GM13976 (cell line): Measurements from ENCODE around the gene PACRG.

Source experiments
- DNase-seq: peaks from one replicate; pipeline ENCODE4 v3.0.0; 2012; ENCODE audit warnings: low spot score
- CTCF ChIP-seq: IDR thresholded peaks from 2 replicates; pipeline ENCODE4 v1.5.1; 2012; ENCODE audit warnings: borderline replicate concordance, mild to moderate bottlenecking; ENCODE audit not compliant: insufficient read depth; ENCODE audit errors: extremely low read depth, missing control alignments, control extremely low read depth
- in situ Hi-C: fragments of 300-500 bp; cut with MboI; formaldehyde crosslinking; loops from one replicate; pipeline ENCODE4 v1.12.0; 2022; ENCODE audit warnings: low sequenced_read_pairs, mixed read lengths, inconsistent platforms; ENCODE audit not compliant: unreplicated experiment

Gene PACRG

DNA sequence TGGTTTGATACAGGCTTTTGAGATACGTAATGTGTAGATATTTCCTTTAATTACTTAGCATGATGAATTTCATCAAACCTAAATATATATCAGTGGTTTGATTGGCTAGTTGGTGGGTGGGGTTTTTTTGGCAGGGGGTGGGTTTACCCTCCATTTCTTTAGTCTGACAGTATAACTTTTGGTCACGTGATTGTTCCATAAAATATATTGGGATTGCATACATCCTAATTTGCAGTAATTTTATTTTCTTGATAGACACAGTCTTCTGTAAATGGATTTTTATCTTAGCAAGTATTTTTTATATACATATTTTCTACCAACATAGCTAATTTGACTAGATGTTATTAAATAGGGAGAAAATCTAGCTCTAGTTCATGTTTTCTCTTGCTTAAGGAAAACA, 509.3 kb downstream of the PACRG start:
- in situ Hi-C loops, result no loop called here
- no peak for TF ChIP-seq CTCF
- no peak for DNase-seq

DNA sequence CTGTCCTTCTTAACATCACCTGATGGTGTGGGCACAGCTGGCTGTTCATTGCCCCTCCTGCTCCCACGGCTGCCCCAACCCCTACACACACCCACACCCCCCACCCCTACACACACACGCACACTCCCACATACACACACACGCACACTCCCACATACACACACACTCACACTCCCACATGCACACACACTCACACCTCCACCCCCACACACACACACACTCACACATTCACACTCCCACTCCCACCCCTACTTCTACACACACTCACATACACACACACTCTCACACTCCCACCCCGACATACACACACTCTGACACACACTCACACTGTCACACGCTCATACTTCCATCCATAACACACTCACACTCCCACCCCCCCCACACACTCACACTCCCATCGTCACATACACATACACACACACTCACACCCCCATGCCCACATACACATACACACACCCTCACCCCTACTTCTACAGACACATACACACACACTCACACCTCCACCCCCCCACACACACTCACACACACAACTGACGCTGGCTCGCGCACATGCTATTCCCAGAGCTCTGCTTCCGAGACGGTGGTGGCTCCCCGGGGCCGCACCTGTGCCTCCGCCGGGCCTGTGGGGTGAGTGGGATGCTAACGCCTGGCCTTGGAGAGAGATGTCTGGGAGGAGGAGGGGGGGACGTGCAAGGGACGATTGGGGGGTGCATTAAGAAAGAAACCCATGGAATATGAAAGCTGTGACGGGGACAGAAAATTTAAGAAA, 512.0 kb downstream of the PACRG start:
- in situ Hi-C loops, result no loop called here
- TF ChIP-seq CTCF, result no peak
- no peak for DNase-seq

GRCh38 chr6:163240556-163240955, 512.8 kb downstream of the PACRG start:
- in situ Hi-C loops, result no loop called here
- no peak for DNase-seq
- TF ChIP-seq CTCF, result no peak

DNA sequence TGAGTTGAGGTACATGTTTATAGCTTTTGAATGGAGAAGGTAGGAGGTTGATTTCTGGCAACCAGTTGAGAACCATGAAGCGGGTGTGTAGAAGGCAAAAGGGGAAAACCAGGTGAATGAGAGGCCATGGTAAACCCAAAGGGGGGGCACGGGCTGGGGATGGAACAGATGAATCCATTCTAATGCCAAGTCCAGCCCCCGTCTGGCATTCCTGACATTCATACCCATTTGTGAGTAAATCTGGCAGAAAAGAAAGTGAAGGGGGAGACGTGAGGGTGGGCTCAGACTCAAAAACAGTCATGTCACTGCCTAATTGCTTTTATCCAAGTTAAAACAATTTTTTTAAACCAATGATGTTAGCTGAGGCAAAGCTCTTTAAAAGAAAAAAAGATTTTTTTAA, 513.9 kb downstream of the PACRG start:
- in situ Hi-C loops, result no loop called here
- TF ChIP-seq CTCF, result no peak
- DNase-seq, result no peak

DNA sequence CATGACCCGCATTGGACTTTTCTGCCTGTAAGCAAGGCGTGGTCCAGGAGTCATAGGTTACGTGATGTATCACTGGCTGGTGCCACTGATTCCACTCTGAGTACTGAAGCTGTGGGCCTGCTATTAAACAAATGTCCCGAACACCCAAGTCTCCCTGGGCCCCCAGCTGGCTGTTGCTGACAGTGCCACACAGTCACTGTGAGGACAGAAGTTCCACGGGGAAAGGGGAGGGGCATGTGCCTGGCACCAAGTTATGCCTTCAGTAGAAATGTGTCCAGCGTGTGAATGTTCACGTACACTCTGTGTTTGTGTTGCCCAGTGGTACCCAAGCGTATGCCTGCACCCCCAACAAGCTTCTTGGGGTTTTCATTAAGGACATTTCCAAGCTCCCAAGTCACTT, 515.3 kb downstream of the PACRG start:
- TF ChIP-seq CTCF, result no peak
- DNase-seq, result no peak
- in situ Hi-C loops, result no loop called here

DNA sequence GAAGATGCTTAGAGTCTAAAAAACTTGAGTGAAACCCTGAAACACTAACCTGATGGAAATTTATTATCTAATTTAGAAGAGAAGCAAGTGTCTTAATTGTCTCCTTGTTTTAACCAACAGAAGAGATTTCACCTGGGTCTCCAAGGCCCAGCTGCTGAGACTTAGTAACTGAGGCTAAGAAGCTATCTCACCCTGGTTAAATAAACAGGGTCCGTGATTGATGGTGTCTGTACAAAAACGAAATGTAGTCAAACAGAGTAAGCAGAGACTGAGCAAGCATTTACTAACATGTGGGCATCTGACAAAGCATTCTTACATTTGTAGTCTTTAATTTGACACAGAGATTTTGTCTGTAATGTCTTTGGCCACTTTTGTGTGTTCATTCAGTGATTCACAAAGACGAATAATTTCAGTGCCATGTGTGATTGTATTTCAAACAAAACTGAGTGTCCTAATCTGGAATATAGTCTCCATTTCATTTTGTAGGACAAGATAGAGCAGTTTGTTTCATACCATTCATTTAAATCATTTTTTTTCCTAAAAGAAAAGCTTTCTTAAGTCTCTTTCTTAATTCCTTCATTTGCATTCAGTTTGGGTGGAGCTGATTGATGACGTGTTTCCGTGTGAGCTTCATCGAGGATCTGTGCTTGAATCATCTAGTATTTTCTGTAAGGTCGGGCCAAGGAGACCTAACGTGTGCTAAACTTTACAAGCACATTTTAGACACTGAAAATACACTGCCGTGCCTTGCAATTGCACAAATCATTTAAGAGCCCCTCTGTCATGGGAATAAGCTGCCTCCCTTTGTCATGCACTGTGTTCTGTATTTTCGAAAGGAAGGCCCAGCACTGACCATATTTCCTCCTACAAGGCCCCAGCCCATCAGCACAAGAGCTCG, 516.2 kb downstream of the PACRG start:
- DNase-seq, result no peak
- in situ Hi-C loops, result no loop called here
- TF ChIP-seq CTCF, result no peak
